Epithelial cell of proximal tubule (primary cell): Measurements from ENCODE around the gene SPEM1. TPM values are rescaled to one million over a fixed set of nuclear protein-coding genes. Genes with fewer than 3 reads are reported as not detected.

Source experiments
- DNase-seq: peaks from one replicate; pipeline ENCODE4 v3.0.0-alpha.2; 2011; ENCODE audit warnings: low read depth
- H3K4me3 ChIP-seq: 2 replicates; pipeline ENCODE4 v1.5.1; 2011; ENCODE audit warnings: low read depth, mild to moderate bottlenecking, low read length
- CTCF ChIP-seq: conservative IDR thresholded peaks from 2 replicates; pipeline ENCODE4 v1.5.1; 2012; ENCODE audit warnings: low read depth, mild to moderate bottlenecking, low read length
- total RNA-seq: library from RNA; depleted of rRNA; stranded (reverse); fragments of >200 nt; gene quantifications from 2 replicates; pipeline ENCODE4 v1.2.3, GENCODE V29; 2015

The SPEM1 gene
- total RNA-seq, 1 donor from 2014 or later: not detected

GRCh38 chr17:7411427-7411750, 8.7 kb upstream of the SPEM1 start:
- no peak for DNase-seq
- no peak overlapping the region for H3K4me3 ChIP-seq
- TF ChIP-seq CTCF: no peak

GRCh38 chr17:7413346-7413985, 6.7 kb upstream of the SPEM1 start:
- TF ChIP-seq CTCF: no peak
- no peak for DNase-seq
- H3K4me3 ChIP-seq: no peak overlapping the region

GRCh38 chr17:7414837-7415236, 5.3 kb upstream of the SPEM1 start:
- no peak overlapping the region for H3K4me3 ChIP-seq
- TF ChIP-seq CTCF: no peak
- no peak for DNase-seq

- no peak for TF ChIP-seq CTCF
- DNase-seq: no peak
Observed at GRCh38 chr17:7415784-7416183, 4.3 kb upstream of the SPEM1 start.

GRCh38 chr17:7416323-7416722, 3.8 kb upstream of the SPEM1 start:
- no peak for DNase-seq
- TF ChIP-seq CTCF: peak; percentile 18
- H3K4me3 ChIP-seq: no peak overlapping the region

More at GRCh38 chr17:7415784-7416183, 4.3 kb upstream of the SPEM1 start:
- H3K4me3 ChIP-seq: no peak overlapping the region

GRCh38 chr17:7417056-7417655, 3.0 kb upstream of the SPEM1 start:
- no peak for DNase-seq
- H3K4me3 ChIP-seq: no peak overlapping the region
- TF ChIP-seq CTCF: no peak
